HUES48 (cell line): ENCODE results near the gene WNK3.

Experiments
- H3K27ac ChIP-seq: one replicate; pipeline ENCODE4 v1.7.0; 2013; ENCODE audit warnings: low read depth, low read length, inconsistent platforms
- H3K27me3 ChIP-seq: 2 replicates; pipeline ENCODE4 v1.6.1; 2013; ENCODE audit warnings: mild to moderate bottlenecking, low read length; ENCODE audit not compliant: control insufficient read depth, insufficient read depth
- H3K36me3 ChIP-seq: 2 replicates; pipeline ENCODE4 v1.6.1; 2013; ENCODE audit warnings: low read length; ENCODE audit not compliant: control insufficient read depth, insufficient read depth
- H3K4me1 ChIP-seq: 2 replicates; pipeline ENCODE4 v1.6.1; 2013; ENCODE audit warnings: mild to moderate bottlenecking, low read length; ENCODE audit not compliant: control insufficient read depth, insufficient read depth
- H3K4me3 ChIP-seq: 2 replicates; pipeline ENCODE4 v1.5.1; 2013; ENCODE audit warnings: mild to moderate bottlenecking, low read depth, low read length
- H3K9ac ChIP-seq: 2 replicates; pipeline ENCODE4 v1.6.1; 2013; ENCODE audit warnings: mild to moderate bottlenecking, low read depth, low read length, moderate library complexity
- H3K9me3 ChIP-seq: 2 replicates; pipeline ENCODE4 v1.6.1; 2013; ENCODE audit warnings: low read length; ENCODE audit not compliant: control insufficient read depth, insufficient read depth

Gene WNK3

DNA sequence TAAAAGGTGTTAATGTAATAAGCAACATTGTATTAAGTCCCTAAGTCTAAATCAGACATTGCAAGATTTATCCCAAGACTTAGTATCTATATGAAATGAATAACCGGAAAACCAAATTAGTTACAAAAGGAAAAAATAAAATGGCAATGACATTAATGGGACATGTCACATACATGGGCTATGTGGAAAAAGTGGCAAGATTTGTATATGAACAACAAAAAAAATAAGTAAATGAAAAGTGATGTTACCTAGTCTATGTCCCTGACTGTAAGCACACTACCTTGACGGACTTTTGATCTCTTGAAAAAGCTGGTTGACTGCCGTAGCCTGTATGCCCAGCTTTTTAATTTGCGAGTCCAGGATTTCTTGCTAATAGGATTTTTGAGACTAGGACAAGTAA, 119.3 kb downstream of the WNK3 start:
- no peak overlapping the region for H3K4me3 ChIP-seq
- H3K4me1 ChIP-seq, result no peaks in the 10 kb centered on the region
- no peak overlapping the region for H3K27ac ChIP-seq
- peaks cover 22% of the 10 kb centered on the region for H3K36me3 ChIP-seq
- no peak overlapping the region for H3K9ac ChIP-seq
- H3K9me3 ChIP-seq, result peaks cover 30% of the 10 kb centered on the region
- H3K27me3 ChIP-seq, result no peaks in the 10 kb centered on the region

DNA sequence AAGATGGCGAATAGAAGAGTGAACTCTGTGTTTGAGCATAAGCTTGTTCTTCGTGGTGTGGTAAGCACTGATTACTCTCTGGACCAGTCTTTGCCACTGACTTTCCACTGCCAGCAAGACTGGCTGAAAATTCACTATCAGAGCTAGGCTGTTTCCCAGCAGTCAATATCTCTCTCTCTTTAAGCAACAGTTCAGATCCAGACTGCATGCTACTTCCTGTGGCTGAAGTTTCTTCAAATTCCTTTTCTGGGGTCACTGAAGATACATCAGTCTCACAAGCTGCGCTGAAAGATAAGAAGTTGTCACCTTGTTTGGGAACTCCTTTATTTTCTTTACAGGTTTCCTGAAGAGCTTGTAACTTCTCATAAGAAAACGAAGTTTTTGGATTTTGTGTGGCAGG, 120.8 kb downstream of the WNK3 start:
- H3K27ac ChIP-seq, result no peak overlapping the region
- peaks cover 28% of the 10 kb centered on the region for H3K36me3 ChIP-seq
- no peak overlapping the region for H3K4me3 ChIP-seq
- no peak overlapping the region for H3K9ac ChIP-seq
- no peaks in the 10 kb centered on the region for H3K4me1 ChIP-seq
- no peaks in the 10 kb centered on the region for H3K27me3 ChIP-seq
- peaks cover 32% of the 10 kb centered on the region for H3K9me3 ChIP-seq

DNA sequence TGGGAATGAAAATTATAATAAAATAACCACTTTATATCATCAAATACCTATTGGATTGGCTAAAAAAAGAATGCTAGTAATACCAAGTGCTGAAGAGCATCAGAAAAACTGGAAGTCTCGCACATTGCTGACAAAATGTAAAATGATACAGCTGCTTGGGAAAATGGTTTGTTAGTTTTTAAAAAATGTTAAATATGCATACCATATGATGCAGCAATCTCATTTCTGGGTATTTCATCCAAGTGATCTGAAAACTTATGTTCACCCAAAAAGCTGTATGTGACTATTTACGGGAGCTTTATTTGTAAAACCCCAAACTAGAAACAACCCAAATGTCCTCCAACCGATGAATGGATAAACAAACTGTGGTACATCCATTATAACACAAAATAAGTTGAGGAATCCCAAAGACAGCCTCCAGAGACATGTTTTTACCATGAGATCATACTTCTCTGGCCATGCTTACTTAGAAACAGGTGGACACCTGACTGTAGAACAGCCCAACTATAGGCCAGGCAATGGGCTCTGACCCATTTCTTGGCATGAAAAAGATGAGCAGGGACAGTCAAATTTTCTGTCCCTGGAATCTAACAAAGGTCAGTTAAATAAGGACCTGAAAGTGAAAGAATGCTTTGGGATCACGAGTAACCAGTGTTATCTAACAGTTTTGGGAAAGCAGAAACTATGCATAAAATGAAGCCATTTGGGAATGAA, 127.3 kb downstream of the WNK3 start:
- Histone ChIP-seq H3K27ac (no peak overlapping the region), H3K36me3 (peaks cover 8% of the 10 kb centered on the region; the same call in 1 of the 2 replicates)

DNA sequence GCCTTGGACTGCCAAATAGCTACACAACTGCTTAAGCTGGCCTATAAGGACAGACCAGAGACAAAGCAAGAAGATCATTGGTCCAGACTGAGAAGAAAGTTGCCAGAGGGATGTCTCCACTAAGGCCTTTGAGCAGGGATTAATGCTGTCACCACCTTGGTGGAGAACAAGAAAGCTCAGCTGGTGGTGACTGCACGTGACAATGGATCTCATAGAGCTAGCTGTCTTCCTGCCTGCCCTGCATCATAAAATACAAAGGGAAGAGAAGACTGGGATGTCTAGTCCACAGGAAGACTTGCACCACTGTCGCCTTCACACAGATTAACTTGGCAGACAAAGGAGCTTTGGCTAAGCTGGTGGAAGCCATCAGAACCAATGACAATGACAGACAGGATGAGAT, 134.3 kb downstream of the WNK3 start:
- Histone ChIP-seq H3K4me3 (no peak overlapping the region), H3K27ac (no peak overlapping the region), H3K9me3 (peaks cover 24% of the 10 kb centered on the region), H3K4me1 (no peaks in the 10 kb centered on the region), H3K27me3 (no peaks in the 10 kb centered on the region), H3K9ac (no peak overlapping the region), H3K36me3 (peaks cover 3% of the 10 kb centered on the region; the same call in 1 of the 2 replicates)

More for the DNA sequence above, 127.3 kb downstream of the WNK3 start:
- no peaks in the 10 kb centered on the region for H3K4me1 ChIP-seq
- H3K9me3 ChIP-seq, result peaks cover 39% of the 10 kb centered on the region
- no peaks in the 10 kb centered on the region for H3K27me3 ChIP-seq
- no peak overlapping the region for H3K9ac ChIP-seq
- H3K4me3 ChIP-seq, result no peak overlapping the region

DNA sequence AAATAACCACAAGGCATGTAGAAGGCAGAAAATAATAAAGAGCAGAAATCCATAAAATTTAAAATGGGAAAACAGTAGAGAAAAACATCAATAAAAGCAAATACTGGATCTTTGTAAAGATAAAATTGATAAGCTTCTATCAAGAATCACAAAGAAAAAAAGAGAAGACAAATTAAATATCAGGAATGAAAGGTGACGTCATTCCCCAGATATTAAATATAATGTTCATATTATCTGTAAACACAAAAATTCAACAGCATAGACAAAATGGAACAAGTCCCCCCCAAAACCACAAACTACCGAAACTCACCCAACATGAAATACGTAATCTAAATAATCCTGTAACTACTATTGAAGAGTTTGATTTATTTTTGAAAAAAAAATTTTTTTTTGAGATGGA, 144.2 kb downstream of the WNK3 start:
- peaks cover 36% of the 10 kb centered on the region for H3K9me3 ChIP-seq
- H3K36me3 ChIP-seq, result no peaks in the 10 kb centered on the region
- H3K27ac ChIP-seq, result no peak overlapping the region
- no peak overlapping the region for H3K4me3 ChIP-seq
- no peak overlapping the region for H3K9ac ChIP-seq
- no peaks in the 10 kb centered on the region for H3K27me3 ChIP-seq
- no peaks in the 10 kb centered on the region for H3K4me1 ChIP-seq

DNA sequence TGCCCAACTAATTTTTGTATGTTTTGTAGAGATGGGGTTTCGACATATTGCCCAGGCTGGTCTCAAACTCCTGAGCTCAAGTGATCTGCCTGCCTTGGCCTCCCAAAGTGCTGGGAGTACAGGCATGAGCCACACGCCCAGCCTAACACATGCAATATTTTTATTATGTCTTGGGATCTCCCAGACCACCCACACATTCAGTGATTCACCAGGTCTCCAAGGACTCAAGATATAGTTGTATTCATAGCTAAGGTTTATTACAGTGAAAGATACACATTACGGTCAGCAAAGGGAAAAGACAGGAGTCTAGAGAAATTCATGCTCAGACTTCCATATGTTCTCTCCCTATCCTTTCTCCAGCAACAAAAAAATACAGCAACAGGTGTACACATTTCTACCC, 149.3 kb downstream of the WNK3 start:
- peaks cover 38% of the 10 kb centered on the region for H3K9me3 ChIP-seq
- H3K9ac ChIP-seq, result no peak overlapping the region
- H3K4me1 ChIP-seq, result no peaks in the 10 kb centered on the region
- H3K27ac ChIP-seq, result no peak overlapping the region
- no peaks in the 10 kb centered on the region for H3K27me3 ChIP-seq
- H3K36me3 ChIP-seq, result no peaks in the 10 kb centered on the region
- no peak overlapping the region for H3K4me3 ChIP-seq

DNA sequence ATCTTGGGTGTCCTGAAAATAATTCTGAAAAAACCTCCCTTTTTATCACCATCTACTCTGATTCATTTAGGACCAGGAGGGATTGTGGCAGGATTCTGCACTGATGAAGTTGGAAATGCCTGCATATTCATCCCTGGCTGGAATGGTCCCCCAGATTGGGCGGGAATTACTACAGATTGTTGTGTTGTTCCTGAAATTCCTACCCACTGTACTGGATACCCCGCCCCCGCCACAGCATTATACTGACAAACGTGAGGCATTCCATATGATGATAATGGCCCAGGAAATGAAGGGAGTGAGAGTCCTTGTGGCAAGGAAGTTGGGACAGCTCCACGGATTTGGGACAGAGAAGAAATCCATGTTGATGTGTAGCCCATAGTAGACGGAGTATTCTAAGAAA, 159.6 kb downstream of the WNK3 start:
- Histone ChIP-seq H3K9ac (no peak overlapping the region), H3K4me3 (no peak overlapping the region), H3K27ac (no peak overlapping the region), H3K27me3 (no peaks in the 10 kb centered on the region), H3K4me1 (0 out of 2 replicates have a peak, but pooled peaks cover 9% of the 10 kb centered on the region), H3K9me3 (peaks cover 37% of the 10 kb centered on the region), H3K36me3 (peaks cover 3% of the 10 kb centered on the region; the same call in 1 of the 2 replicates)

DNA sequence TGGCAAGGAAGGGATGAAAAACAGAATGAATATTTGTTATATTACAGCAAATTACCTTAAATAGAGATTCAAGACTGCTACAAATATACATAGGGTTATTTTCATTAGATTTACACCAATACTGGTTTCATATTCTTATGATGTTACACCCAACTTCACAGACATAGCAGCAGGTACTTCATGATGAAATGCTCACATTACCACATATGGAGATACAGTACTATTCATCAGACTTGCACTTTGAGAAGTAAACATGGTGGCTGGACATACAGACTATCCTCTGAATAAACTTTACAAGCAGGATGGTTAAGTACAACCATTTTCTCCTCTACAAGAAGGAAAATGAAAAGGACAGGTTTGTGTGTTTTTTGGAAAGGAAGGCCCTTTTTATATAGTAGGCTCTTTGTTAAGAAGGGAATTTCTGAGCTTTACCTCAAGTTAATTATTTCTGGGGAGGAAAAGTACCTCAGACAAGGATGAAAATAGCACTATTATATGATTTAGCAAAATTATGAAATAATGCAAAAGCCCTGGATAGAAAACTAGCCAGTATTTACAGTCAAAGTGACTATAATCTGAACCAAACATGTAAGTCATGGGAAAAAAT, 162.8 kb downstream of the WNK3 start:
- Histone ChIP-seq H3K9me3 (peaks cover 45% of the 10 kb centered on the region), H3K27ac (no peak overlapping the region), H3K4me1 (0 out of 2 replicates have a peak, but pooled peaks cover 9% of the 10 kb centered on the region), H3K9ac (no peak overlapping the region), H3K4me3 (no peak overlapping the region), H3K36me3 (peaks cover 3% of the 10 kb centered on the region; the same call in 1 of the 2 replicates), H3K27me3 (no peaks in the 10 kb centered on the region)

DNA sequence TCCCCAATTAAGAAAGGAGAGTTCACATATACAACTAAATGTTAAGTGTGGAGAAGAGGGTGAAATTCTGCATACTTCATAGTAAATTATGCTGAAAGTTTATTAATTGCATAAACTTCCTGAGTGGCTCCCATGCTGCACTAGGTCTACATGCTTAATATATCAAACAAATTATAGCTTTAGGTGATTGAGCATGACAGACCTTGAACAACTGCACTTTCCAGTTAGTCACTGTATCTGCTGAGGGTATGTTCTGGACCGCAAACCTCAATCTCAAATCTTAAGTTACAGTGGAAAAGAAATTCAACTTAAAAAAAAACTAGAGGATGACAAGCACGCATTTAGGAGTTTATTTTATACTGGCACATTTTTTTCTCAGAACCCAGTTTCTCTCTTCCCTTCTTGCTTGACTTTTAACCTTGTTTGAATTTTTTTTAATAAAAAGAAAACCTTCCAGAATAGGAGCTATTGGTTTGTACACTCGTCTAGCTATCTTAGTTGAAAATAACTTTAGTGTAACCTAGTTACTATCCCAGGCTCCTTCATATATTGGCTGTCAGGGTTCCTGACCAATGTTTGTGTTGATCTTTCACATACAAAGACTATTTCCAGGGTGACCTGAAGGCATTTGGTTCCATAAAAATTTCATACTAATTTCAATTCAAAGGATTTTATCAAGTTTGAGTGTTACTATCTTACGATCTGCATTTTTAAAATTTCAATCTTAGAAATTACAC, 164.6 kb downstream of the WNK3 start:
- no peak overlapping the region for H3K27ac ChIP-seq
- H3K9me3 ChIP-seq, result peaks cover 47% of the 10 kb centered on the region
- H3K4me1 ChIP-seq, result 0 out of 2 replicates have a peak, but pooled peaks cover 6% of the 10 kb centered on the region
- no peaks in the 10 kb centered on the region for H3K27me3 ChIP-seq
- H3K9ac ChIP-seq, result no peak overlapping the region
- H3K4me3 ChIP-seq, result no peak overlapping the region
- peaks cover 3% of the 10 kb centered on the region; the same call in 1 of the 2 replicates for H3K36me3 ChIP-seq

DNA sequence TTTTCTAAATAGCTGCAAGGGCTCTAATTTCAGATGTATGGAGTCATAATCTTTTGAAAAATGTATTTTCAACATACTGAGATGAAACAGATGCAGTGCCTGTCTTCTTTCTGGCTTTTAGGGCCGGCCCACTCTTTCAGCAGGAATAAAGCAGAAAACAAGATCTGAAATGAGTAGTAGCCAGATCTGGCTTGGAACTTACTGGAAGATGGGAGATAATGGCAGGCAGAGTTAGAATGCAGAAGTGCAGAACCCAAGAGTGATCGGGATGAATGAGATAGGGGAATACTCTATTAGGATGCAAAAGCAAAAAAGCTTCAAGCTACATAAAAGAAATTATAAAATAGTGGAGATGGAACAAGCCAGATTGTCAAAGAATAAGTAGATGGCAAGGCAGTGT, 173.4 kb downstream of the WNK3 start:
- Histone ChIP-seq H3K4me3 (no peak overlapping the region), H3K9me3 (peaks cover 23% of the 10 kb centered on the region), H3K27me3 (no peaks in the 10 kb centered on the region), H3K27ac (no peak overlapping the region), H3K9ac (no peak overlapping the region), H3K4me1 (0 out of 2 replicates have a peak, but pooled peaks cover 2% of the 10 kb centered on the region), H3K36me3 (no peaks in the 10 kb centered on the region)
